ENCODE results near the gene PSMD5. TPM values are rescaled to one million over a fixed set of nuclear protein-coding genes. Genes with fewer than 3 reads are reported as not detected.

PSMD5 gene
- total and polyA plus RNA-seq, 2 donors (not counting 1 experiment from before 2014, with no cell fraction given) = 33.9 to 48.3 TPM

DNA sequence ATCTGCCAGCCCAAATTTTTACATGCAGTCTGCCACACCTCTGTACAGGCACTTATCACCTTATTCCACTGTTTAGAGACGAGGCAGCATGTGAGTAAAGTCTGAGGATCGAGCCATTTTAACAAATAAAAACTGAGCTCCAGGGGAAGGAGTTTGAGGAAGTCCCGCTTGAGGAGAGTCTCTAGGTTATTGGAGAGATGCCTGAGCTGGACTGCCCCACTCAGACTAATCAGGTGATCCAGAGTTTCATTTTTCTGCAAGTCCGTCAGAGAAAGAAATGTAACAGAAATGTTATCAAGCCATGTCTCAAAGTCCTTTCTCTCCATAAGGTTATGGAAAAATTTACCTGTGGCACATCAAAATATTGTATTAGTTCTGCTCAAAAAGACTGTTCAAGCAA lies 54.8 kb downstream of the PSMD5 start:
- Histone ChIP-seq H2AFZ (ENCODE audit: low read length) (no peak overlapping the region), H3K4me2 (ENCODE audit: extremely low read depth, insufficient read depth, low read length) (no peak overlapping the region), H3K79me2 (ENCODE audit: control insufficient read depth, insufficient read depth, low read length) (peaks cover 54% of the 10 kb centered on the region), H3K9ac (ENCODE audit: insufficient read depth, low read length) (no peak overlapping the region), H3K4me1 (ENCODE audit: control insufficient read depth, extremely low read depth, insufficient read depth, low read length) (peaks cover 4% of the 10 kb centered on the region), H3K4me3 (replicated peaks in 1 of 4; ENCODE audit: control extremely low read depth in 1 of 4, insufficient read depth in 1 of 4, low read depth in 3 of 4, low read length in 4 of 4) (no peak overlapping the region), H3K9me3 (ENCODE audit: control insufficient read depth, insufficient read depth, low read depth, low read length) (no peaks in the 10 kb centered on the region), H3K27me3 (ENCODE audit: control insufficient read depth, insufficient read depth, low read length) (no peaks in the 10 kb centered on the region), H4K20me1 (ENCODE audit: control insufficient read depth, extremely low read depth, insufficient read depth, low read length) (no peaks in the 10 kb centered on the region), H3K27ac (ENCODE audit: insufficient read depth, low read length) (no peak overlapping the region), H3K36me3 (ENCODE audit: control insufficient read depth, insufficient read depth, low read length) (peaks cover 4% of the 10 kb centered on the region)
- DNase-seq (ENCODE audit: low read depth in 2 of 2) = no peak
- TF ChIP-seq, protein P1, sequence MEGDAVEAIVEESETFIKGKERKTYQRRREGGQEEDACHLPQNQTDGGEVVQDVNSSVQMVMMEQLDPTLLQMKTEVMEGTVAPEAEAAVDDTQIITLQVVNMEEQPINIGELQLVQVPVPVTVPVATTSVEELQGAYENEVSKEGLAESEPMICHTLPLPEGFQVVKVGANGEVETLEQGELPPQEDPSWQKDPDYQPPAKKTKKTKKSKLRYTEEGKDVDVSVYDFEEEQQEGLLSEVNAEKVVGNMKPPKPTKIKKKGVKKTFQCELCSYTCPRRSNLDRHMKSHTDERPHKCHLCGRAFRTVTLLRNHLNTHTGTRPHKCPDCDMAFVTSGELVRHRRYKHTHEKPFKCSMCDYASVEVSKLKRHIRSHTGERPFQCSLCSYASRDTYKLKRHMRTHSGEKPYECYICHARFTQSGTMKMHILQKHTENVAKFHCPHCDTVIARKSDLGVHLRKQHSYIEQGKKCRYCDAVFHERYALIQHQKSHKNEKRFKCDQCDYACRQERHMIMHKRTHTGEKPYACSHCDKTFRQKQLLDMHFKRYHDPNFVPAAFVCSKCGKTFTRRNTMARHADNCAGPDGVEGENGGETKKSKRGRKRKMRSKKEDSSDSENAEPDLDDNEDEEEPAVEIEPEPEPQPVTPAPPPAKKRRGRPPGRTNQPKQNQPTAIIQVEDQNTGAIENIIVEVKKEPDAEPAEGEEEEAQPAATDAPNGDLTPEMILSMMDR (conservative IDR thresholded peaks at IDR 0.05 in 1 of 2, IDR thresholded peaks at IDR 0.05 in 1 of 2; ENCODE audit: low read depth in 1 of 2, low read length in 2 of 2) = no peak
- TF ChIP-seq EZH2 (IDR thresholded peaks at IDR 0.05; ENCODE audit: low read length, missing control alignments) = no peak

DNA sequence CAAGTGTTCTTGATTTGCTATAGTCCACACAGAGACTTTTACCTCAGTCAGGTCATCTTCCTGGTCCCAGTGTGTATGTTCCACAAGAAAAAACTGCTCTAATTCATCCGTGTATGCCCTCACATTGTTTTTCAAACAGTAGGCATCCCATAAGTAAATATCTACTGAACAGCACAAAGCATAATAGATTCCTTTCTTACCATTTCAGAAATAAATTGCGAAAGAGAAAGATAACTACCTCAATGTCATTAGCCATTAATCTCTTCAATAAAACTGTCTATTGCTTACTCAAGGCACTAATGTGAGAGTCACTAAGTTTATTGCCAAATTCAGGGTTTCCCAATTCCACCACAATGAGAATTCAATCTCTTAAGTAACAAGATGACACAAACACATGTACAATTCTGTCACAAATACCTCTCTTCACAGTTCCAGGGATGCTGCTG lies 59.1 kb downstream of the PSMD5 start:
- Histone ChIP-seq H3K79me2 (ENCODE audit: control insufficient read depth, insufficient read depth, low read length) (peaks cover 19% of the 10 kb centered on the region), H3K4me2 (ENCODE audit: extremely low read depth, insufficient read depth, low read length) (no peak overlapping the region)

DNA sequence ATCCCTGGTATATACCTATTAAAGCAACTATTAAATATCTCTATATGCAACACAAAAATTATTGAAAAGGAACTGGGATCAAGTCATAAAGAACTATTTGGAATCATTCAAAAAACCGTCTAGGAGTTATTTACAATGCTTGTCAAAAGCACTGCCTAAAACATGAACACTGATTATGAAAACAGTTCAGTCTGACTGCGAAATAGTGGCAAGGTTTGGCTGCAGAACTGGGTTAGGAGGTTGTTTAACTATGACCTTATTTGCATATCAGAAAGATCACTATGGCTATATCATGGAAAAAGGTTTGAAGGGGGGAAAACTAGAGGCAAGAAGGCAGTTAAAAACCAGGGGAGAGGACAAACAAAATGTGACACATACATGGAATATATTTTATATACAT lies 61.5 kb downstream of the PSMD5 start:
- TF ChIP-seq, protein P1 (conservative IDR thresholded peaks at IDR 0.05 in 1 of 2, IDR thresholded peaks at IDR 0.05 in 1 of 2; ENCODE audit: low read depth in 1 of 2, low read length in 2 of 2) = no peak
- TF ChIP-seq EZH2 (IDR thresholded peaks at IDR 0.05; ENCODE audit: low read length, missing control alignments) = no peak
- H3K4me1 ChIP-seq (ENCODE audit: control insufficient read depth, extremely low read depth, insufficient read depth, low read length) = no peaks in the 10 kb centered on the region
- H3K27ac ChIP-seq (ENCODE audit: insufficient read depth, low read length) = no peak overlapping the region
- H3K79me2 ChIP-seq (ENCODE audit: control insufficient read depth, insufficient read depth, low read length) = peaks cover 11% of the 10 kb centered on the region
- H3K27me3 ChIP-seq (ENCODE audit: control insufficient read depth, insufficient read depth, low read length) = no peaks in the 10 kb centered on the region
- no peak overlapping the region for H3K9ac ChIP-seq (ENCODE audit: insufficient read depth, low read length)
- H4K20me1 ChIP-seq (ENCODE audit: control insufficient read depth, extremely low read depth, insufficient read depth, low read length) = no peaks in the 10 kb centered on the region
- H2AFZ ChIP-seq (ENCODE audit: low read length) = no peak overlapping the region
- DNase-seq (ENCODE audit: low read depth in 2 of 2) = no peak
- H3K9me3 ChIP-seq (ENCODE audit: control insufficient read depth, insufficient read depth, low read depth, low read length) = no peaks in the 10 kb centered on the region
- H3K4me3 ChIP-seq (replicated peaks in 1 of 4; ENCODE audit: control extremely low read depth in 1 of 4, insufficient read depth in 1 of 4, low read depth in 3 of 4, low read length in 4 of 4) = no peak overlapping the region
- peaks cover 3% of the 10 kb centered on the region for H3K36me3 ChIP-seq (ENCODE audit: control insufficient read depth, insufficient read depth, low read length)
- no peak overlapping the region for H3K4me2 ChIP-seq (ENCODE audit: extremely low read depth, insufficient read depth, low read length)

More for the DNA sequence above, 59.1 kb downstream of the PSMD5 start:
- Histone ChIP-seq H3K27me3 (ENCODE audit: control insufficient read depth, insufficient read depth, low read length) (no peaks in the 10 kb centered on the region), H3K36me3 (ENCODE audit: control insufficient read depth, insufficient read depth, low read length) (peaks cover 2% of the 10 kb centered on the region), H3K4me3 (replicated peaks in 1 of 4; ENCODE audit: control extremely low read depth in 1 of 4, insufficient read depth in 1 of 4, low read depth in 3 of 4, low read length in 4 of 4) (no peak overlapping the region), H2AFZ (ENCODE audit: low read length) (no peak overlapping the region), H3K9ac (ENCODE audit: insufficient read depth, low read length) (no peak overlapping the region), H4K20me1 (ENCODE audit: control insufficient read depth, extremely low read depth, insufficient read depth, low read length) (no peaks in the 10 kb centered on the region), H3K4me1 (ENCODE audit: control insufficient read depth, extremely low read depth, insufficient read depth, low read length) (no peaks in the 10 kb centered on the region), H3K27ac (ENCODE audit: insufficient read depth, low read length) (no peak overlapping the region), H3K9me3 (ENCODE audit: control insufficient read depth, insufficient read depth, low read depth, low read length) (no peaks in the 10 kb centered on the region)
- TF ChIP-seq EZH2 (IDR thresholded peaks at IDR 0.05; ENCODE audit: low read length, missing control alignments) = no peak
- TF ChIP-seq, protein P1 (conservative IDR thresholded peaks at IDR 0.05 in 1 of 2, IDR thresholded peaks at IDR 0.05 in 1 of 2; ENCODE audit: low read depth in 1 of 2, low read length in 2 of 2) = no peak
- peak; percentile 34 to 45 for DNase-seq (ENCODE audit: low read depth in 2 of 2)

Measured in fibroblast of lung (primary cell).